Myocyte (in vitro differentiated cells): ENCODE results near the gene OR4K5. TPM values are rescaled to one million over a fixed set of nuclear protein-coding genes. Genes with fewer than 3 reads are reported as not detected.

Experiments
- total RNA-seq: library from RNA; depleted of rRNA; stranded (reverse); fragments of >200 nt; gene quantifications from 2 replicates; pipeline ENCODE4 v1.2.3, GENCODE V29; 2014

The OR4K5 gene
- total RNA-seq, 1 donor from 2014 or later, result not detected

Other genes starting within 250 kb of the OR4K5 start
- 0.24 TPM in 1 of 2 replicates, not detected in the other for gene OR11H2, start 206.7 kb upstream of the OR4K5 start, total RNA-seq
- gene OR4Q3, start 177.0 kb upstream of the OR4K5 start, total RNA-seq, result not detected in 2 replicates
- not detected in 2 replicates for gene OR4M1, start 147.1 kb upstream of the OR4K5 start, total RNA-seq
- not detected in 2 replicates for gene OR4N2, start 116.8 kb upstream of the OR4K5 start, total RNA-seq
- gene OR4K2, start 45.5 kb upstream of the OR4K5 start, total RNA-seq, result not detected in 2 replicates
- not detected in 2 replicates for gene OR4K1, start 10.3 kb downstream of the OR4K5 start, total RNA-seq
- gene OR4K15, start 55.0 kb downstream of the OR4K5 start, total RNA-seq, result not detected in 2 replicates
- not detected in 2 replicates for gene OR4Q2, start 81.6 kb downstream of the OR4K5 start, total RNA-seq
- gene OR4K14, start 98.7 kb downstream of the OR4K5 start, total RNA-seq, result not detected in 2 replicates
- not detected in 2 replicates for gene OR4K13, start 115.4 kb downstream of the OR4K5 start, total RNA-seq
- not detected in 2 replicates for gene OR4L1, start 139.4 kb downstream of the OR4K5 start, total RNA-seq
- not detected in 2 replicates for gene OR4K17, start 190.1 kb downstream of the OR4K5 start, total RNA-seq
- not detected in 2 replicates for gene OR4N5, start 218.2 kb downstream of the OR4K5 start, total RNA-seq